Measurements from ENCODE around the gene MICU2. TPM values are rescaled to one million over a fixed set of nuclear protein-coding genes. Genes with fewer than 3 reads are reported as not detected.

MICU2 gene
- total RNA-seq, 1 experiment from 2014 or later = 21.8 TPM

DNA sequence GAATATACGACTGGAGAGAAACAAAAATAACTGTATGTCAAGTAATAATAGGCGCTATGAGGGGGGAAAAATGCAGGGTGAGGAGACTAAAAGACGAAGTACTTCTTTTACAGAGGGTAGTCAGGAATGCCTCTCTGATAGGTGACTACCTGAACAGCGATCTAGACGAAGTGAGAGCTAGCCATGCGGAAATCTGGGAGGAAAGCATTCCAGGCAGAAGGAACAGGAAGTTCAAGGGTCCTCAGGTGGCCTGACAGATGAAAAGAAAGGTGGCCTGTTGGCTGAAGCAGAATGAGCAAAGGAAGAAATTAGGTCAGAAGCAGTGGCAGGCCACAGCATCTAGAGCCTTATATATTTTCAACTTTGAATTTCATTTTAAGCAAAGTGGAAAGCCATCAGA is 158.2 kb downstream of the MICU2 start:
- TF ChIP-seq, protein P1, sequence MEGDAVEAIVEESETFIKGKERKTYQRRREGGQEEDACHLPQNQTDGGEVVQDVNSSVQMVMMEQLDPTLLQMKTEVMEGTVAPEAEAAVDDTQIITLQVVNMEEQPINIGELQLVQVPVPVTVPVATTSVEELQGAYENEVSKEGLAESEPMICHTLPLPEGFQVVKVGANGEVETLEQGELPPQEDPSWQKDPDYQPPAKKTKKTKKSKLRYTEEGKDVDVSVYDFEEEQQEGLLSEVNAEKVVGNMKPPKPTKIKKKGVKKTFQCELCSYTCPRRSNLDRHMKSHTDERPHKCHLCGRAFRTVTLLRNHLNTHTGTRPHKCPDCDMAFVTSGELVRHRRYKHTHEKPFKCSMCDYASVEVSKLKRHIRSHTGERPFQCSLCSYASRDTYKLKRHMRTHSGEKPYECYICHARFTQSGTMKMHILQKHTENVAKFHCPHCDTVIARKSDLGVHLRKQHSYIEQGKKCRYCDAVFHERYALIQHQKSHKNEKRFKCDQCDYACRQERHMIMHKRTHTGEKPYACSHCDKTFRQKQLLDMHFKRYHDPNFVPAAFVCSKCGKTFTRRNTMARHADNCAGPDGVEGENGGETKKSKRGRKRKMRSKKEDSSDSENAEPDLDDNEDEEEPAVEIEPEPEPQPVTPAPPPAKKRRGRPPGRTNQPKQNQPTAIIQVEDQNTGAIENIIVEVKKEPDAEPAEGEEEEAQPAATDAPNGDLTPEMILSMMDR (IDR thresholded peaks at IDR 0.05; ENCODE audit: unreplicated experiment) = no peak
- intact Hi-C loops (cut with micrococcal nuclease) = no loop called here
- Mint-ChIP-seq H3K36me3 (ENCODE audit: insufficient read depth, unreplicated experiment) (no peaks in the 10 kb centered on the region), H3K9me3 (ENCODE audit: unreplicated experiment) (no peaks in the 10 kb centered on the region), H3K27me3 (ENCODE audit: insufficient read depth, unreplicated experiment) (no peaks in the 10 kb centered on the region), H3K4me1 (ENCODE audit: insufficient read depth, unreplicated experiment) (no peaks in the 10 kb centered on the region), H3K4me3 (ENCODE audit: unreplicated experiment) (no peak overlapping the region), H3K27ac (ENCODE audit: low read depth, unreplicated experiment) (no peak overlapping the region)
- POLR2A ChIA-PET = interaction anchor here (2.6 kb wide), 1 partner anchor 13 kb away, joined by 12 read pairs; the partner anchor contains the start of gene ZDHHC20
- CTCF ChIA-PET = interaction anchor here (1.2 kb wide), 1 partner anchor 148 kb away, joined by 3 read pairs; no protein-coding TSS in a partner anchor
- no peak for DNase-seq (ENCODE audit: unreplicated experiment)
- BruUV-seq (replicated peaks) = no TSS peak

DNA sequence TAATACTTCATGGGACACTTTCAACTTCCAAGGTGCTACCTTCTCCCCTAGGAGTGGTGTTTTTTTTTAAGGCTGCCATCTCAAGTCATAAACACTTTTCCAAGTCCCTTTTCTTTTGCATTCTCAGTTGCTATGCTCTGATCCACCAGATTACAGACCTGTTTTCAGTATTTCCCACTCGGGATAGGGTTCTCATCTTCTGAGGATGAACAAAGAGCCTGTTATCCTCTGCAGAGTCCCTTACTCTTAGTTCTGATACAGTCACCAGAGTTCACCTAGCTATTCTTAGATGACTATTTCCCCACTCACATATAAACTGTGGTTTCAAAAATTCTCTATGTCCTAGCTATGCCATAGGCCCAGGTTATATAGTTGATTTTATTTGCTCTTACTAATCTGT is 160.8 kb downstream of the MICU2 start:
- intact Hi-C loops (cut with micrococcal nuclease) = no loop called here
- Mint-ChIP-seq H3K4me3 (ENCODE audit: unreplicated experiment) (no peak overlapping the region), H3K36me3 (ENCODE audit: insufficient read depth, unreplicated experiment) (no peaks in the 10 kb centered on the region), H3K27ac (ENCODE audit: low read depth, unreplicated experiment) (no peak overlapping the region), H3K4me1 (ENCODE audit: insufficient read depth, unreplicated experiment) (no peaks in the 10 kb centered on the region), H3K27me3 (ENCODE audit: insufficient read depth, unreplicated experiment) (no peaks in the 10 kb centered on the region), H3K9me3 (ENCODE audit: unreplicated experiment) (peaks cover 4% of the 10 kb centered on the region)
- POLR2A ChIA-PET = interaction anchor here (0.6 to 0.7 kb wide), 2 partner anchors 144 to 1905 kb away, joined by 3 to 4 read pairs; no protein-coding TSS in a partner anchor
- DNase-seq (ENCODE audit: unreplicated experiment) = no peak
- TF ChIP-seq, protein P1 (IDR thresholded peaks at IDR 0.05; ENCODE audit: unreplicated experiment) = no peak
- CTCF ChIA-PET = interaction anchor here (1.0 kb wide), 1 partner anchor 34 kb away, joined by 3 read pairs; no protein-coding TSS in a partner anchor
- BruUV-seq (replicated peaks) = no TSS peak

Other genes with a start within 250 kb of the MICU2 start
- 33.5 and 42.2 TPM in 2 replicates for gene ZDHHC20, start 144.9 kb downstream of the MICU2 start, total RNA-seq (2022)
- gene FGF9, start 66.9 kb upstream of the MICU2 start, total RNA-seq (2022) = 0.35 TPM in 1 of 2 replicates, not detected in the other